HepG2 (cell line): ENCODE data around the gene DENND2A. TPM values are rescaled to one million over a fixed set of nuclear protein-coding genes. Genes with fewer than 3 reads are reported as not detected.
A peak's percentile ranks its signal among the peaks of the same experiment; 100 is the strongest.

Experiments used
- ELF4 ChIP-seq: sonication (generic); formaldehyde crosslinking; IDR thresholded peaks from 2 replicates; pipeline ENCODE4 v1.5.0; 2020; ENCODE audit warnings: missing genetic modification reagents, mild to moderate bottlenecking, moderate library complexity, borderline replicate concordance
- ETV5 ChIP-seq: IDR thresholded peaks from 2 replicates; pipeline ENCODE4 v1.6.1; 2018; ENCODE audit warnings: missing biosample characterization, missing genetic modification reagents, inconsistent platforms, borderline replicate concordance
- KMT2B ChIP-seq: IDR thresholded peaks from 2 replicates; pipeline ENCODE4 v1.6.1; 2016; ENCODE audit warnings: missing genetic modification reagents, missing compliant biosample characterization
- MTF1 ChIP-seq: sonication (generic); formaldehyde crosslinking; IDR thresholded peaks from 2 replicates; pipeline ENCODE4 v1.5.0; 2020; ENCODE audit warnings: missing genetic modification reagents
- SMARCE1 ChIP-seq: fragments of 450-650 bp; IDR thresholded peaks from 2 replicates; pipeline ENCODE4 v1.6.1; 2017; ENCODE audit warnings: borderline replicate concordance
- SYNCRIP ChIP-seq: fragments of 200-400 bp; formaldehyde crosslinking; IDR thresholded peaks from 2 replicates; pipeline ENCODE4 v1.6.1; 2018; ENCODE audit warnings: mild to moderate bottlenecking, low read depth, low read length; ENCODE audit not compliant: insufficient read depth
- TBX2 ChIP-seq: sonication (generic); formaldehyde crosslinking; IDR thresholded peaks from 2 replicates; pipeline ENCODE4 v1.5.0; 2020; ENCODE audit warnings: missing genetic modification reagents, mild to moderate bottlenecking, borderline replicate concordance
- U2AF1 ChIP-seq: fragments of 200-400 bp; formaldehyde crosslinking; optimal IDR thresholded peaks from 2 replicates; pipeline ENCODE3; 2017; ENCODE audit warnings: mild to moderate bottlenecking, low read depth, low read length
- ZBTB20 ChIP-seq: sonication (generic); formaldehyde crosslinking; IDR thresholded peaks from 2 replicates; pipeline ENCODE4 v1.8.1; 2023; ENCODE audit warnings: missing genetic modification reagents, low read depth, mild to moderate bottlenecking, borderline replicate concordance
- ZNF550 ChIP-seq: sonication (generic); formaldehyde crosslinking; IDR thresholded peaks from 2 replicates; pipeline ENCODE4 v1.4.0; 2020; ENCODE audit warnings: mild to moderate bottlenecking, missing genetic modification reagents, borderline replicate concordance
- polyA plus RNA-seq, 8 experiments: library from polyadenylated mRNA; depleted of rRNA in 3 of 8; stranded (reverse) in 7 of 8; unstranded in 1 of 8; fragments of >200 nt; fragmentation: Illumina TruSeq in 4 of 8; extraction: Trizol in 4 of 8; gene quantifications; 2 replicates each; pipeline versions ENCODE4 v1.2.1 to v1.2.3, GENCODE V29; 2011 to 2016; ENCODE audit warnings: low read depth in 4 of 8, missing spikeins in 1 of 8, mixed read lengths in 1 of 8; ENCODE audit not compliant: insufficient read depth in 1 of 8
- total RNA-seq, 5 experiments: library from RNA; depleted of rRNA; stranded (reverse); fragments of >200 nt; fragmentation: Illumina TruSeq; extraction: Trizol; gene quantifications; 2 replicates each; pipeline ENCODE4 v1.2.3, GENCODE V29; 2016; ENCODE audit warnings: low read depth in 1 of 5
- TF ChIP-seq, protein P1 (sequence below): sonication (generic); formaldehyde crosslinking; IDR thresholded peaks from 2 replicates; pipeline ENCODE4 v1.4.0; 2020; ENCODE audit warnings: missing genetic modification reagents
- TF ChIP-seq, protein P2 (sequence below): sonication (generic); formaldehyde crosslinking; IDR thresholded peaks from 2 replicates; pipeline ENCODE4 v1.5.0; 2020; ENCODE audit warnings: mild to moderate bottlenecking, missing genetic modification reagents, moderate library complexity
- TF ChIP-seq, protein P3 (sequence below): sonication (generic); formaldehyde crosslinking; IDR thresholded peaks from 2 replicates; pipeline ENCODE4 v1.5.0; 2020; ENCODE audit warnings: mild to moderate bottlenecking, missing genetic modification reagents
- TF ChIP-seq, protein P4 (sequence below): sonication (generic); formaldehyde crosslinking; IDR thresholded peaks from 2 replicates; pipeline ENCODE4 v1.8.1; 2022; ENCODE audit warnings: low read depth, mild to moderate bottlenecking, missing genetic modification reagents
- TF ChIP-seq, protein P5 (sequence below): sonication (generic); formaldehyde crosslinking; IDR thresholded peaks from 2 replicates; pipeline ENCODE4; 2020; ENCODE audit warnings: missing genetic modification reagents, mild to moderate bottlenecking, borderline replicate concordance
- TF ChIP-seq, protein P6 (sequence below): IDR thresholded peaks from 2 replicates; pipeline ENCODE4 v1.6.1; 2016

The DENND2A gene
- total and polyA plus RNA-seq, 2 of the 13 experiments (the other 11 are each of a cell fraction or from before 2014, with no cell fraction given), result not detected

DNA sequence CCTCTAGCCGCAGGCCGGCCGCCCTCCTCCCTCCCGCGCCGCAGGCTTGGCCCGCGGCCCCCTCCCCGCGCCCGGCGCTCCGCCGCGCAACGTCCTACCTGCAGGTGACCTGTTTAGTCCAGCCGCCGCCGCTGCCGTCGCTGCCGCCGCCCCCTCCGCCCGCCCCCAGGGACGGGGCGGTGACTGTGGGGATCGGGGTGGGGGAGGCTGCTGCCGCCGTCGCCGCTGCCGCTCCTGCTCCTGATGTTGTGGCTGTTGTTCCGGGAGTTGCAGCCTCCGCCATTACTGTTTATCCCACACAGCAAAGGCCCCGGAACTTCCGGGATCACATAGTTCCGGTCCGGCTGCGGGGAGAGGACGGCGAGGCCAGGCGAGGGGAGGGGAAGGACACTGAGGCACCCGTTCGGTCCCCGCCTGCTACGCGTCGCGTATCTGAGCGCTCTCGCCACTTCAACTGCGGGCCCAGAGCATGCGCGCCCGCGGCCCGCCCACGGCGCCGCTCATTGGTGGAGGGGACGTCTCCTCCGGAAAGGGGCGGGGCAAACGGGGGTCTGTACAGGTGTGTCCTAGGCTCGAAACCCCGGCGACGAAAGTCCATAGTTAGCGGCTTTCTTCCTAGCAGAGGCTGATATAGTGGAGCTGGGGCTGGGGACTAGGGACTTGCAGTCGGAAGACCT, 161.4 kb downstream of the DENND2A start, which contains the start of gene MKRN1 (continued):
- TF ChIP-seq ETV5 (CRISPR knock-in tag), result peak; percentile 90
- peak; percentile 83 for TF ChIP-seq KMT2B (CRISPR knock-in tag)
- TF ChIP-seq SMARCE1, result no peak
- TF ChIP-seq MTF1 (CRISPR knock-in tag), result no peak
- TF ChIP-seq ELF4 (CRISPR knock-in tag), result peak; percentile 86; the same call in 1 of the 2 replicates
- TF ChIP-seq SYNCRIP, result no peak
- no peak; the same call in 1 of the 2 replicates for TF ChIP-seq TBX2
- TF ChIP-seq, protein P1, sequence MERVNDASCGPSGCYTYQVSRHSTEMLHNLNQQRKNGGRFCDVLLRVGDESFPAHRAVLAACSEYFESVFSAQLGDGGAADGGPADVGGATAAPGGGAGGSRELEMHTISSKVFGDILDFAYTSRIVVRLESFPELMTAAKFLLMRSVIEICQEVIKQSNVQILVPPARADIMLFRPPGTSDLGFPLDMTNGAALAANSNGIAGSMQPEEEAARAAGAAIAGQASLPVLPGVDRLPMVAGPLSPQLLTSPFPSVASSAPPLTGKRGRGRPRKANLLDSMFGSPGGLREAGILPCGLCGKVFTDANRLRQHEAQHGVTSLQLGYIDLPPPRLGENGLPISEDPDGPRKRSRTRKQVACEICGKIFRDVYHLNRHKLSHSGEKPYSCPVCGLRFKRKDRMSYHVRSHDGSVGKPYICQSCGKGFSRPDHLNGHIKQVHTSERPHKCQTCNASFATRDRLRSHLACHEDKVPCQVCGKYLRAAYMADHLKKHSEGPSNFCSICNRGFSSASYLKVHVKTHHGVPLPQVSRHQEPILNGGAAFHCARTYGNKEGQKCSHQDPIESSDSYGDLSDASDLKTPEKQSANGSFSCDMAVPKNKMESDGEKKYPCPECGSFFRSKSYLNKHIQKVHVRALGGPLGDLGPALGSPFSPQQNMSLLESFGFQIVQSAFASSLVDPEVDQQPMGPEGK (CRISPR knock-in tag), result peak; percentile 72; the same call in 1 of the 2 replicates
- TF ChIP-seq, protein P2, sequence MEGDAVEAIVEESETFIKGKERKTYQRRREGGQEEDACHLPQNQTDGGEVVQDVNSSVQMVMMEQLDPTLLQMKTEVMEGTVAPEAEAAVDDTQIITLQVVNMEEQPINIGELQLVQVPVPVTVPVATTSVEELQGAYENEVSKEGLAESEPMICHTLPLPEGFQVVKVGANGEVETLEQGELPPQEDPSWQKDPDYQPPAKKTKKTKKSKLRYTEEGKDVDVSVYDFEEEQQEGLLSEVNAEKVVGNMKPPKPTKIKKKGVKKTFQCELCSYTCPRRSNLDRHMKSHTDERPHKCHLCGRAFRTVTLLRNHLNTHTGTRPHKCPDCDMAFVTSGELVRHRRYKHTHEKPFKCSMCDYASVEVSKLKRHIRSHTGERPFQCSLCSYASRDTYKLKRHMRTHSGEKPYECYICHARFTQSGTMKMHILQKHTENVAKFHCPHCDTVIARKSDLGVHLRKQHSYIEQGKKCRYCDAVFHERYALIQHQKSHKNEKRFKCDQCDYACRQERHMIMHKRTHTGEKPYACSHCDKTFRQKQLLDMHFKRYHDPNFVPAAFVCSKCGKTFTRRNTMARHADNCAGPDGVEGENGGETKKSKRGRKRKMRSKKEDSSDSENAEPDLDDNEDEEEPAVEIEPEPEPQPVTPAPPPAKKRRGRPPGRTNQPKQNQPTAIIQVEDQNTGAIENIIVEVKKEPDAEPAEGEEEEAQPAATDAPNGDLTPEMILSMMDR (CRISPR knock-in tag), result no peak
- TF ChIP-seq, protein P3, sequence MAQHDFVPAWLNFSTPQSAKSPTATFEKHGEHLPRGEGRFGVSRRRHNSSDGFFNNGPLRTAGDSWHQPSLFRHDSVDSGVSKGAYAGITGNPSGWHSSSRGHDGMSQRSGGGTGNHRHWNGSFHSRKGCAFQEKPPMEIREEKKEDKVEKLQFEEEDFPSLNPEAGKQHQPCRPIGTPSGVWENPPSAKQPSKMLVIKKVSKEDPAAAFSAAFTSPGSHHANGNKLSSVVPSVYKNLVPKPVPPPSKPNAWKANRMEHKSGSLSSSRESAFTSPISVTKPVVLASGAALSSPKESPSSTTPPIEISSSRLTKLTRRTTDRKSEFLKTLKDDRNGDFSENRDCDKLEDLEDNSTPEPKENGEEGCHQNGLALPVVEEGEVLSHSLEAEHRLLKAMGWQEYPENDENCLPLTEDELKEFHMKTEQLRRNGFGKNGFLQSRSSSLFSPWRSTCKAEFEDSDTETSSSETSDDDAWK, result no peak
- TF ChIP-seq, protein P4, sequence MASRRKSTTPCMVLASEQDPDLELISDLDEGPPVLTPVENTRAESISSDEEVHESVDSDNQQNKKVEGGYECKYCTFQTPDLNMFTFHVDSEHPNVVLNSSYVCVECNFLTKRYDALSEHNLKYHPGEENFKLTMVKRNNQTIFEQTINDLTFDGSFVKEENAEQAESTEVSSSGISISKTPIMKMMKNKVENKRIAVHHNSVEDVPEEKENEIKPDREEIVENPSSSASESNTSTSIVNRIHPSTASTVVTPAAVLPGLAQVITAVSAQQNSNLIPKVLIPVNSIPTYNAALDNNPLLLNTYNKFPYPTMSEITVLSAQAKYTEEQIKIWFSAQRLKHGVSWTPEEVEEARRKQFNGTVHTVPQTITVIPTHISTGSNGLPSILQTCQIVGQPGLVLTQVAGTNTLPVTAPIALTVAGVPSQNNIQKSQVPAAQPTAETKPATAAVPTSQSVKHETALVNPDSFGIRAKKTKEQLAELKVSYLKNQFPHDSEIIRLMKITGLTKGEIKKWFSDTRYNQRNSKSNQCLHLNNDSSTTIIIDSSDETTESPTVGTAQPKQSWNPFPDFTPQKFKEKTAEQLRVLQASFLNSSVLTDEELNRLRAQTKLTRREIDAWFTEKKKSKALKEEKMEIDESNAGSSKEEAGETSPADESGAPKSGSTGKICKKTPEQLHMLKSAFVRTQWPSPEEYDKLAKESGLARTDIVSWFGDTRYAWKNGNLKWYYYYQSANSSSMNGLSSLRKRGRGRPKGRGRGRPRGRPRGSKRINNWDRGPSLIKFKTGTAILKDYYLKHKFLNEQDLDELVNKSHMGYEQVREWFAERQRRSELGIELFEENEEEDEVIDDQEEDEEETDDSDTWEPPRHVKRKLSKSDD (CRISPR knock-in tag), result no peak
- TF ChIP-seq ZNF550 (CRISPR knock-in tag), result no peak
- TF ChIP-seq ZBTB20, result no peak; the same call in 1 of the 2 replicates
- TF ChIP-seq, protein P5, sequence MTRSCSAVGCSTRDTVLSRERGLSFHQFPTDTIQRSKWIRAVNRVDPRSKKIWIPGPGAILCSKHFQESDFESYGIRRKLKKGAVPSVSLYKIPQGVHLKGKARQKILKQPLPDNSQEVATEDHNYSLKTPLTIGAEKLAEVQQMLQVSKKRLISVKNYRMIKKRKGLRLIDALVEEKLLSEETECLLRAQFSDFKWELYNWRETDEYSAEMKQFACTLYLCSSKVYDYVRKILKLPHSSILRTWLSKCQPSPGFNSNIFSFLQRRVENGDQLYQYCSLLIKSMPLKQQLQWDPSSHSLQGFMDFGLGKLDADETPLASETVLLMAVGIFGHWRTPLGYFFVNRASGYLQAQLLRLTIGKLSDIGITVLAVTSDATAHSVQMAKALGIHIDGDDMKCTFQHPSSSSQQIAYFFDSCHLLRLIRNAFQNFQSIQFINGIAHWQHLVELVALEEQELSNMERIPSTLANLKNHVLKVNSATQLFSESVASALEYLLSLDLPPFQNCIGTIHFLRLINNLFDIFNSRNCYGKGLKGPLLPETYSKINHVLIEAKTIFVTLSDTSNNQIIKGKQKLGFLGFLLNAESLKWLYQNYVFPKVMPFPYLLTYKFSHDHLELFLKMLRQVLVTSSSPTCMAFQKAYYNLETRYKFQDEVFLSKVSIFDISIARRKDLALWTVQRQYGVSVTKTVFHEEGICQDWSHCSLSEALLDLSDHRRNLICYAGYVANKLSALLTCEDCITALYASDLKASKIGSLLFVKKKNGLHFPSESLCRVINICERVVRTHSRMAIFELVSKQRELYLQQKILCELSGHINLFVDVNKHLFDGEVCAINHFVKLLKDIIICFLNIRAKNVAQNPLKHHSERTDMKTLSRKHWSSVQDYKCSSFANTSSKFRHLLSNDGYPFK, result peak; percentile 78; the same call in 1 of the 2 replicates
- TF ChIP-seq, protein P6, sequence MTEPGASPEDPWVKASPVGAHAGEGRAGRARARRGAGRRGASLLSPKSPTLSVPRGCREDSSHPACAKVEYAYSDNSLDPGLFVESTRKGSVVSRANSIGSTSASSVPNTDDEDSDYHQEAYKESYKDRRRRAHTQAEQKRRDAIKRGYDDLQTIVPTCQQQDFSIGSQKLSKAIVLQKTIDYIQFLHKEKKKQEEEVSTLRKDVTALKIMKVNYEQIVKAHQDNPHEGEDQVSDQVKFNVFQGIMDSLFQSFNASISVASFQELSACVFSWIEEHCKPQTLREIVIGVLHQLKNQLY (CRISPR knock-in tag), result peak; percentile 42; the same call in 1 of the 2 replicates
- TF ChIP-seq U2AF1, result no peak
